Upper lobe of left lung (tissue), 6 donors: ENCODE data around the gene FAM13A. TPM values are rescaled to one million over a fixed set of nuclear protein-coding genes. Genes with fewer than 3 reads are reported as not detected.

Experiments
- ATAC-seq, 2 donors: fragments of 200-7000 bp; cut with Tn5 transposase; one replicate each; pipeline ENCODE4 v1.9.1; 2022; ENCODE audit warnings: mild to moderate bottlenecking in 2 of 2, moderate library complexity in 2 of 2; ENCODE audit not compliant: low FRiP score in 2 of 2
- DNase-seq, 2 donors: peaks; one replicate each; pipeline ENCODE4 v3.0.0-alpha.2; 2019 to 2020
- H3K27ac ChIP-seq, 4 donors: fragments of 200-600 bp; sonication (generic); one replicate each; pipeline ENCODE4 v1.5.1; 2016 to 2019
- H3K27me3 ChIP-seq, 4 donors: fragments of 200-600 bp; sonication (generic); one replicate each; pipeline ENCODE4 v1.5.1; 2017 to 2019
- H3K36me3 ChIP-seq, 4 donors: fragments of 200-600 bp; sonication (generic); one replicate each; pipeline ENCODE4 v1.5.1; 2016 to 2019
- H3K4me1 ChIP-seq, 4 donors: fragments of 200-600 bp; sonication (generic); one replicate each; pipeline ENCODE4 v1.5.1; 2018 to 2019
- H3K4me3 ChIP-seq, 4 donors: fragments of 200-600 bp; sonication (generic); one replicate each; pipeline ENCODE4 v1.5.1; 2017 to 2019; ENCODE audit warnings: mild to moderate bottlenecking in 2 of 4, moderate library complexity in 1 of 4
- H3K9me3 ChIP-seq, 4 donors: fragments of 200-600 bp; sonication (generic); one replicate each; pipeline ENCODE4 v1.5.1; 2018 to 2019
- CTCF ChIP-seq, 6 experiments: fragments of 450-650 bp in 4 of 6; fragments of 200-600 bp in 2 of 6; sonication (generic) in 2 of 6; IDR thresholded peaks; one replicate each; pipeline ENCODE4 v1.5.1; 2016 to 2019; ENCODE audit warnings: antibody characterized with exemption in 6 of 6
- EP300 ChIP-seq, 4 donors: sonication (generic); formaldehyde crosslinking; IDR thresholded peaks; one replicate each; pipeline ENCODE4 v1.5.1; 2017; ENCODE audit warnings: antibody characterized with exemption in 4 of 4, control low read depth in 2 of 4
- POLR2A ChIP-seq, 4 donors: fragments of 450-650 bp; IDR thresholded peaks; one replicate each; pipeline ENCODE4 v1.5.1; 2016 to 2017; ENCODE audit warnings: antibody characterized with exemption in 4 of 4, mild to moderate bottlenecking in 2 of 4
- POLR2AphosphoS5 ChIP-seq, 2 donors: sonication (generic); formaldehyde crosslinking; IDR thresholded peaks; one replicate each; pipeline ENCODE4 v1.5.1; 2017; ENCODE audit warnings: antibody characterized with exemption in 2 of 2
- WGBS, 2 donors: methylation state at CpG; one replicate each; pipeline ENCODE4 v1.1.5; 2017 to 2018; 5-methylcytosine and 5-hydroxymethylcytosine counted together
- total RNA-seq, 6 donors: library from RNA; depleted of rRNA in 4 of 6; stranded (reverse); fragments of >200 nt in 4 of 6; gene quantifications; one replicate each; pipeline versions ENCODE4 v1.1.0 to v1.2.1, GENCODE V29; 2016 to 2021
- donor health status: DM: no; HTN: no; CAD: no; lungs with moderate emphysema.
- donor health status: DM: no; HTN: yes; CAD: no; lungs with severe emphysema.

Gene FAM13A
- total RNA-seq, 6 donors from 2014 or later: 15.8 to 173 (median 34.1) TPM

DNA sequence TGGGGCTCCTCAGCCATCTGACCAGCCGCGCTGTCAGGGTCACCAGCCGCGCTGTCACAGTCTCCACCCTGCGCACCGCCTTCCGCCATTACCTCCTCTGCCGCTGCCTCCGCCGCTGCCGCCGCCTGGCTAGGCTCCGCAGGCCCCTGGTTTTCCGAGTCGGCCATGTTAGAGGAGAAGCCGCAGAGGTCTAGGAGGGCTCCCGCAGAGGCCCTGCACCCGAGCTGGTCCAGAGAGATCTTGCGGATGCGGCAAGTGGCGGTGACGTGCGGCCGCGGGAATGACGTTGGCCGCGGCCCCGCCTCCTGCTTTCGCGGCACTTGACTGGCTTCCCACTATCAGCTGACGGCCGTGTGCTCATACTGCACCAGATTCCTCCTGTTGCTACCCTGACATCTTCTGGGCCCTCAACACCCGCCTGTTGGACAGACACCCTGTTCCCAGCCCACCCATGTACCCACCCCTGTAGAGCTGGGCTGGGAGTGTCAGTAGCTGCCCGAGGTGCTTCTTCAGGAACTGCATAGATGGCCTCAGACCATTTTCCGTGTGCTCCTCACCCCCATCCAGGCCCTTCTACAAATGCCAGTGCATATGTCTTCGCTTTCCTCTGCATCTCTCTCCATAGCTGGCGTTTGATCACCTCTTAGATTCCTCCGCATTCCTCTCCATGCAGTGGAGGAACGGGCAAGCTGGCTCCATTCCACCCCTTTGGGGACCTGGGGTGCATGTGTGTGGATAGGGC is 359.2 kb downstream of the FAM13A start, which contains the start of gene NAP1L5:
NAP1L5 (minus strand) TSS at position 242 of the 742 bp plus-strand sequence; CDS start at position 167, 75 bp downstream.
- no peaks in the 10 kb centered on the region for H3K4me1 ChIP-seq
- peak within 1 kb of the TSS; percentile 25 to 61 (median 52) for H3K4me3 ChIP-seq
- peaks cover 0 to 20% (median 0%) of the 10 kb centered on the region in 4 donors for H3K36me3 ChIP-seq
- WGBS, 2 donors: 54 to 79% methylated on average over 36 to 40 of the region's 40 CpGs
- H3K27ac ChIP-seq: peak within 1 kb of the TSS; percentile 47 to 71 (median 66)
- H3K27me3 ChIP-seq: no peaks in the 10 kb centered on the region
- TF ChIP-seq EP300 (IDR thresholded peaks at IDR 0.05) (no peak), CTCF (IDR thresholded peaks at IDR 0.05) (no peak), POLR2AphosphoS5 (IDR thresholded peaks at IDR 0.05) (peak in 1 of 2 donors; percentile 58), POLR2A (IDR thresholded peaks at IDR 0.05) (peak in 1 of 4 donors; percentile 52)
- DNase-seq (peak; percentile 70 to 94), ATAC-seq (peak; percentile 80 to 94)
- H3K9me3 ChIP-seq: no peaks in the 10 kb centered on the region

- TF ChIP-seq CTCF (IDR thresholded peaks at IDR 0.05) (no peak), POLR2A (IDR thresholded peaks at IDR 0.05) (no peak), POLR2AphosphoS5 (IDR thresholded peaks at IDR 0.05) (no peak), EP300 (IDR thresholded peaks at IDR 0.05) (no peak)
- DNase-seq (peak in 1 of 2 donors; percentile 64), ATAC-seq (peak in 1 of 2 donors; percentile 66)
- WGBS, 2 donors: 55 to 56% methylated on average over 18 of the region's 18 CpGs
- Histone ChIP-seq H3K36me3 (peaks cover 0 to 22% (median 0%) of the 10 kb centered on the region in 4 donors), H3K27me3 (no peaks in the 10 kb centered on the region), H3K4me1 (no peaks in the 10 kb centered on the region), H3K27ac (peak overlapping the region; percentile 47 to 71 (median 66)), H3K4me3 (peak overlapping the region; percentile 25 to 61 (median 52)), H3K9me3 (no peaks in the 10 kb centered on the region)
Measured at GRCh38 chr4:88697141-88697540, 359.8 kb downstream of the FAM13A start.

DNA sequence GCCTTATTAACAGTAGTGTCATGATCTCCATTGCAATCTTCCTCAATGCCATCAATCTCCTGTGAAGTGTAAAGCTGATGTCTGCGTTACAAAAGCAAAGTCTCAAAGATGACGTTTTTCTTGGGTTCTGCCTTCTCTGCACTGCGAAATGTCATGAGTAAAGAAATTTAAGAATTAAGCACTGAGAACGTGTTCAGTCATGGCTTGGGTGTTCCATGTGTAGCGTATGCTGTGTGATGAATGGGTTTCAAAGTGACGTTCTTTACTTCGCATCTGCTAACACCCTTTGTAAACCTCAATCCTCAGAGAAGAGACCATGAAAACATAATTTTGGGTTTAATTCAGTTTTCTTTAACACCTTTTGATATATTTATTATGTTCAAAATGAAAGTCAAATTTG is 360.4 kb downstream of the FAM13A start:
- Histone ChIP-seq H3K27ac (no peak overlapping the region), H3K9me3 (no peaks in the 10 kb centered on the region), H3K27me3 (no peaks in the 10 kb centered on the region), H3K4me3 (peak overlapping the region in 3 of 4 donors; percentile 45 to 61 (median 58)), H3K36me3 (peaks cover 0 to 25% (median 0%) of the 10 kb centered on the region in 4 donors), H3K4me1 (no peaks in the 10 kb centered on the region)
- TF ChIP-seq POLR2A (IDR thresholded peaks at IDR 0.05) (no peak), CTCF (IDR thresholded peaks at IDR 0.05) (no peak), POLR2AphosphoS5 (IDR thresholded peaks at IDR 0.05) (no peak), EP300 (IDR thresholded peaks at IDR 0.05) (no peak)
- 71 to 82% methylated on average over 7 of the region's 7 CpGs for WGBS, 2 donors
- peak in 1 of 2 donors; percentile 32 for ATAC-seq
- DNase-seq: no peak

DNA sequence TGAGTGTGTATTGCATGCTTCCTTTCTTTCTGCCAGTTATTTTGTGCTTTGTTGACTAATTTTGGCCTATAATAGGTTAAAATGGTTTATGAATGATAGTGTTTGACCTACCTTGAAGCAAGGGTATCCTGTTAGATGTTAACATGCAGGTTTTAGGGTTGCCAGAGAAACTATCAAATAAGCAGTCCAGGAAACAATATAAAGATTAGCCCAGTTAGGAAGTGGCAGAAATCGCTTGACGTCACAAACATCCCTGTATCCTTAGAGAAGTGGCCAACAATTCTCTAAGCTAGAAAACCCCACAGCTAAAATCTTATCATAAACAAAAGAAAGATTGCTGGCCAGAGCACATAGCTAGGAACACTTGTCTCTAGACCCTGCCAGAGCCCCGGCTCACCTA is 363.2 kb downstream of the FAM13A start:
- no peak for DNase-seq
- H3K36me3 ChIP-seq: peaks cover 0 to 40% (median under 1%) of the 10 kb centered on the region in 4 donors
- WGBS, 2 donors: 62 to 77% methylated on average over 3 of the region's 3 CpGs
- TF ChIP-seq POLR2A (IDR thresholded peaks at IDR 0.05) (no peak), POLR2AphosphoS5 (IDR thresholded peaks at IDR 0.05) (no peak)
- no peaks in the 10 kb centered on the region for H3K27me3 ChIP-seq
- H3K9me3 ChIP-seq: no peaks in the 10 kb centered on the region
- ATAC-seq: no peak
- H3K27ac ChIP-seq: no peak overlapping the region
- H3K4me3 ChIP-seq: no peak overlapping the region
- no peaks in the 10 kb centered on the region for H3K4me1 ChIP-seq

DNA sequence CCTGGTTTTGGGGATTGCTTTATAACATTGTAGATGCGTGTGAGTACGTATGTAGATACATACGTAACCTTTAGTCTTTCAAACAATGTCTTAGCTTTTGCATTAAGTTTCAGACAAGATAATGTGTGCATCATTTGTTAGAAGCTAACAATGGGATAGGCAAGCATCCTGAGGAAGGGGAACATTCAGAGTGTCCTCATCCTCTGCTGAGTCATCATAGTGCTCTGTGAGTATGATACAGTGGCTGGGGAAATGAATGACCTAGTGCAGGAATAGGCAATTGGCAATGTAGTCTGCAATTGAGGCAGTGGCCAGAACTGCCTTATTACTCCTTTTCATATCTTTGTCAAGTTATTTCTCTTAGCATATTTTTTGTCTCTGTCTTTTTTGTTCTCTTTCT is 366.6 kb downstream of the FAM13A start:
- peak in 1 of 2 donors; percentile 93 for ATAC-seq
- 78 to 82% methylated on average over 3 of the region's 3 CpGs for WGBS, 2 donors
- peak overlapping the region in 1 of 4 donors; percentile 55 for H3K27ac ChIP-seq
- no peaks in the 10 kb centered on the region for H3K4me1 ChIP-seq
- H3K27me3 ChIP-seq: no peaks in the 10 kb centered on the region
- no peak for DNase-seq
- TF ChIP-seq EP300 (IDR thresholded peaks at IDR 0.05): no peak
- TF ChIP-seq CTCF (IDR thresholded peaks at IDR 0.05): no peak
- no peaks in the 10 kb centered on the region for H3K9me3 ChIP-seq
- H3K36me3 ChIP-seq: peaks cover 6 to 62% (median 12%) of the 10 kb centered on the region in 4 donors
- H3K4me3 ChIP-seq: no peak overlapping the region
